UCSD-AML1 (cell line): ENCODE measurements around the gene TTLL13.
"Not testable (repeated sequence)": the region's sequence is repeated elsewhere in the genome, so short reads cannot be mapped to it uniquely, and the experiment has no call there.

ENCODE experiments used
- DNase-seq: peaks from one replicate; lab custom pipeline; 2025; ENCODE audit not compliant: unreplicated experiment; lab: John Stamatoyannopoulos, UW

TTLL13 gene

DNA sequence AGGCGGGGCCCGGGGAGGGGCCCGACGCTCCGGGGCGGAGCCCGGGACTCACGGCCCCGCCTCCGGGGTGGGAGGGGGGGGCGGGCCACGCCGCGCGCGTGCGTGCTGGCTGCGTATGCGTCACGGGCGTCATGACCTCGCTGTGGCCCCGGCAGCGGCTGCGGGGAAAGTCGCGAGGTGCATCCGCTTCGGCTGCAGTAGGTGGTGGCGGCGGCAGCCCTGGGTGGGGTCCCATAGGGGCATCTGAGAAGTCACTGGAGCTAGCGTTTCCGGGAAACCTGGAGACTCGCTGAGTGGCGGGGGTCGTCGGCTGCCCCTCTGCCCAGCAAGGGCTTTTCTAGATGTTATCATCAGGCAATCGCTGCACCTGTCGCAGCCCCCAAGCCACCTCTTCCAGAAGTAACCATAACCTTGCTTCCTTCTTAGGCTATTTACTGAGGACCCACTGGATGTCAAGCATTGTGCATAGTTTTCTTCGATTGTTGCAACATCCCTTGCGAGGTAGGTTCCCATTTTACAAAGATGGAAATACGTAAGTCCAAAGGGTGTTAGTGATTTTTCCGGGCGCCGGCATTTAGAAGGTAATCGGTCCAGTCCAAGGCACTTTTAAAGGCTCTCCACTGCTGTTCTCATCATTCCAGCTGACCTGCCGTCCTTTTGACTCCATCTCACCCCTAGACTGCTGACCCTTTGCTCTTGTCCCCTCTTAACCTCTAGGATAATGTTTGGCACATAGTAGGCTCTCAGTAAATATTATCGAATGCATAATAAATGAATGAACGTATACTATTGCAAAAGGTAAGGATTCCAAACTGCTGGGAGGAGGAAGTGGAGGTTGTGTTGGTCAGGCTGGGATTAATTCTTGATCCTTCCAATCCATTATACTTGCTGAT lies 15.0 kb upstream of the TTLL13 start, which contains the start of gene GDPGP1:
GDPGP1 (plus strand) TSS at position 114 of the 893 bp plus-strand sequence. CDS start 6,700 bp downstream, outside the sequence.
- no peak for DNase-seq

DNA sequence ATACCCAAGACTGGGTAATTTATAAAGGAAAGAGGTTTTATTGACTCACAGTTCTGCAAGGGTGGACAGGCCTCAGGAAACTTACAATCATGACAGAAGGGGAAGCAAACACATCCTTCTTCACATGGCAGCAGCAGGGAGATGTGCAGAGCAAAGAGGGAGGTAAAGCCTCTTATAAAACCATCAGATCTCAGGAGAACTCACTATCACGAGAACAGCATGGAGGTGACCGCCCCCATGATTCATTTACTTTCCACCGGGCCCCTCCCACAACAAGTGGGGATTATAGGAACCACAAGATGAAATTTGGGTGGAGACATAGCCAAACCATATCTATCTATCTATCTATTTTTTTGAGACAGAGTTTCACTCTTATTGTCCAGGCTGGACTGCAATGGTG lies 10.0 kb upstream of the TTLL13 start:
- no peak for DNase-seq

DNA sequence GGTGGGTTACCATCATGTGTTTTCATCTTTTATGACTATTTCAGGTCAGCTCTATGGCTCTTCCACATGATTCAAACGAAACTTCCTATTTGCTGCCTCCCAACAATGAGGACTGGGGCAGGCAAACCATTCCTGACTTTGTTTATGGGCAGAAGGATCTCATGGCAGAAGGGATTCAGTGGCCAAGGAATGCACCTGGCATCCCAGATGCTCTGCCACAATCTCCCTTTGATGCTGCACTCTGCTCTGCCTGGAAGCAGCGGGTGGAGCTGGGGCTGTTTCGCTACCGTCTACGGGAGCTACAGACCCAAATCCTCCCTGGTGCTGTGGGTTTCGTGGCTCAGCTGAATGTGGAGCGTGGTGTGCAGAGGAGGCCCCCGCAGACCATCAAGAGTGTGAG lies 8.5 kb upstream of the TTLL13 start:
- DNase-seq, result no peak

DNA sequence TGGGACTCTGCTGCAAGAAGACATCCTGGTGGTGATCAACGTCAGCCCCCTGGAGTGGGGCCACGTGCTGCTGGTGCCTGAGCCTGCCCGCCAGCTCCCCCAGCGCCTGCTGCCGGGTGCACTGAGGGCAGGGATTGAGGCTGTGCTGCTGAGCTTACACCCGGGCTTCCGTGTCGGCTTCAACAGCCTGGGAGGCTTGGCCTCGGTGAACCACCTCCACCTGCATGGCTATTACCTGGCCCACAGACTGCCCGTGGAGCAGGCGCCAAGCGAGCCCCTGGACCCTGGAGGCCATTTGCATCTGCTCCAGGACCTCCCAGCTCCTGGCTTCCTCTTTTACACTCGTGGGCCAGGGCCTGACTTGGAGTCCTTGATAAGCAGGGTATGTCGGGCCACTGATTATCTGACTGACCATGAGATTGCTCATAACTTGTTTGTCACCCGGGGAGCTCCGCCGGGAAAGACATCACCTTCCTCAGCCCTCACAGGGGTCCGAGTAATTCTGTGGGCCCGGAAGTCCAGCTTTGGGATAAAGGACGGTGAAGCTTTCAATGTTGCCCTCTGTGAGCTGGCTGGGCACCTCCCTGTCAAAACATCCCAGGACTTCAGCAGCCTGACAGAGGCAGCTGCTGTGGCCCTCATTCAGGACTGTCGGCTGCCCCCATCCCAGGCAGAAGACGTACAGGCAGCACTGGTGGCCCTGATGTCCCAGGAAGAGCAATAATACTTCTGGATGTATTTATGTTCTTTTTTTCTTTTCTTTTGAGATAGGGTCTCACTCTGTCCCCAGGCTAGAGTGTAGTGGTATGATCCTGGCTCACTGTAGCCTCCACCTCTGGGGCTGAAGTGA lies 7.8 kb upstream of the TTLL13 start:
- DNase-seq, result no peak

DNA sequence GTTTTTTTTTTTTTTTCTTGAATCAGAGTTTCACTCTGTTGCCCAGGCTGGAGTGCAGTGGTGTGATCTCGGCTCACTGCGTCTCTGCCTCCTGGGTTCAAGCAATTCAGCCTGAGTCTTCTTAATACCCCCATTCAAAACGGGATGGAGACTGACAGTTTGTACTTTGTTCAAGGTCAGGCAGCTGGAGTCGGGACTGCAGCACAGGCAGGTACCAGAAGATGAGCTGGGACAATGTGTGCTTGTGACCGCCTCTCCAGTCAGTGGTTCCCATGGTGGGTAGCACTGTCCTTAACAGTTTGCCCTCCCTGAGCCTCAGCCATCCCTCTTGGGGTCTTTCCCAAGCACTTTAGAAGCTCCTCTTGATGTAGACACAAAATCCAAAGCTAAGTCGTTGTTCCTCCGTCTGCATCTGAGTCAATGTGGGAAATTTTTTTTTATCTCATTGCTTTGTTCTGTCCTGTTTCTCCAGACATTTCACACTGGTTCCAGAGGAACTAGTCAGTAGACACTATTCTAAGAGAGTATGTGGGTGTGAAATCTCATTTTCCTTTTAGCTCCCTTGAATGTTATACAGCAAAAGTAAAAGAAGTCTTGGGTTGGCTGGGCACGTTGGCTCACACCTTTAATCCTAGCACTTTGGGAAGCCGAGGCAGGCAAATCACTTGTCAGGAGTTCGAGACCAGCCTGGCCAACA lies 5.3 kb upstream of the TTLL13 start:
- DNase-seq, result no peak

DNA sequence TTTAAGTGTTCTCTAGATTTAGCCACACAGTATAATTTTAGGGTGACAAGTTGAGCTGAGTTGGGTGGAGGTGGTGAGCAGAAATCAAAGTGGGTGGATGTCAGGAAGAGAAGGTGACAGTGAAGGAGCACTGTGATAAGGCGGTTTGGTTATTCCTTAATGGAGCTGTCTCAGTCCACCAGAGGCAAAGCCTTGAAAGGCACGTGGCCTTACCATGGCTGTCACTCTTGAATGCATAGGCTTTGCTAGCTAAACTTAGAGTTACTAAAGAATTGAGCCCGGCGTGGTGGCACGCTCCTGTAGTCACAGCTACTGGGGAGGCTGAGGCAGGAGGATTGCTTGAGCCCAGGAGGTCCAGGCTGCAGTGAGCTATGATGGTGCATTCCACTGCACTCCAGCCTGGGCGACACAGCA lies 560 bp upstream of the TTLL13 start:
- no peak for DNase-seq

DNA sequence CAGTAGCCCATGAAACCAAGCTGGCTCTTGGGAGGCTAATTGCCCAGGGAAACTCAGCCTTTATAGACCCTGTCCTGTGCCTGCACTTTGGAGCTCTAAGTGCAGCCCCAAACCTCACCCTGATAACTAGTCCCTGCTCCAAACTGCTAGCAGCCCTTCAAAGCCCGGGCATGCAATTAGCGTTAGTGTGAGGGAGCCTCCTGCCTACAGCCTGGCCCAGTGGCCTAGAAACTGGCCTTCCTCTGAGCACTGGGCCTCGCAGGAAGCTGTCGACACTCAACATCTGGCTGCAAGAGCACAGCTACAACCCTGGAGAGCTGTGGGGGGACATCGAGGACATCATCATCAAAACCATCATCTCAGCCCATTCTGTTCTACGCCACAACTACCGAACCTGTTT lies 8.4 kb downstream of the TTLL13 start:
- no peak for DNase-seq

DNA sequence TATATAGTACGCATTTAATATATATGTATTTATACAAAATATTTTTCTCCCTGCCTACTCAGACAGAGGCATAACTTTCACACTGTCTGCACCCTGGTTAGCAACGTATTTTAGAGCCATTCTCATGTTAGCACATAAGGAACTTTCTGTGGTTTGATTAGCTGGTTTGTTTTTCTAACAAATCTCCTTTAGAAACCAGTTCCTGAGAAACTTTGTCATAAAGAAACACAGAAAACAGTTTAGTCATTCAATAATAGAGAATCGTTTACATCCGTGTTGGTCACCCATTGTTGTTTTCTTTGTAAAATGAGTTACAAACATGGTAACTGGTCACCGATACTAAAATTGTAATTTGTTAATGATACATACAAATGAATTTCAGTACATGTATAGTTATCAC lies 10.2 kb downstream of the TTLL13 start:
- DNase-seq, result no peak

DNA sequence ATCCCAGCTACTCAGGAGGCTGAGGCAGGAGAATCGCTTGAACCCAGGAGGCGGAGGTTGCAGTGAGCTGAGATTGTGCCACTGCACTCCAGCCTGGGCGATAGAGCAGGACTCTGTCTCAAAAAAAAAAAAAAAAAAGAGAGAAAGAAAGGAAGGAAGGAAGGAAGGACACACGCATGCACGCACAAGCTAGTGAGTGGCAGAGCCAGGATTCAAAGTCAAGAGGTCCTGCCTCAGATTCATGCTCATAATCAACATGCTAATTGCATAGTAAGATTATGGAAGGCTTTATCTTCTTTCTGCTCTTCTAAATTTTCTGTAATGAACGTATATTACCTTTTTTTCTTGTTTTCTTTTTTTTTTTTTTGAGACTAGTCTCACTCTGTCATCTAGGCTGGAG lies 11.4 kb downstream of the TTLL13 start:
- DNase-seq, result not testable (repeated sequence)

DNA sequence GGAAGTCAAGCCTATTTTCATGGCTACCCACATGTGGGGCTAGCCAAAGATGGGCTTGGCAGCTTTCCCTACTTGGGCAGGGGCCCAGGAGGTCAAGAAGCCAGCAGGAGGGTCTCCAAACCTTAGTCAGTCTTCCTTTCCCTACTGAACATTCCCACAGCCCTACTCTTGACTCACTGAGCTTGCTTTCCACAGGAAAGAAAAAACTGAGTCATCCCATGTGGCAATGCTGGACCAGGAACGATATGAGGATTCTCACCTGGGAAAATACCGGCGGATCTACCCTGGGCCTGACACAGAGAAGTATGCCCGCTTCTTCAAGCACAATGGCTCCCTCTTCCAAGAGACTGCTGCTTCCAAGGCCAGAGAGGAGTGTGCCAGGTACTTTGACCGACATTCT lies 12.5 kb downstream of the TTLL13 start:
- DNase-seq, result no peak

DNA sequence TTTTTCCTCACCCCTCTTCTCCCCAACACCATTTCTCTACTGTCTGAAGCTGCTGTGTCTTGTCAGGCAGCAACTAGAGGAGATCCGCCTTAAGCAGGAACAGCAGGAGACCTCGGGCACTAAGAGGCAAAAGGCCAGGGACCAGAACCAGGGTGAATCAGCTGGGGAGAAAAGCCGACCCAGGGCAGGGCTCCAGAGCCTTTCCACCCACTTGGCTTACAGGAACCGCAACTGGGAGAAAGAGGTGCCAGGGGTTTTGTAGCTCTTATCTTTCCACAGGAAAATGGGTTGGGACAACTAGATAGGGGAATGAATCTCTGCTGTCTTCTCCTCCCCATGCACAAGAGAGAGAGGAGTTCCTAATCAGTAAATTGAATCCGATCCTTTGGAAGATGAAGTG lies 13.1 kb downstream of the TTLL13 start:
- no peak for DNase-seq

DNA sequence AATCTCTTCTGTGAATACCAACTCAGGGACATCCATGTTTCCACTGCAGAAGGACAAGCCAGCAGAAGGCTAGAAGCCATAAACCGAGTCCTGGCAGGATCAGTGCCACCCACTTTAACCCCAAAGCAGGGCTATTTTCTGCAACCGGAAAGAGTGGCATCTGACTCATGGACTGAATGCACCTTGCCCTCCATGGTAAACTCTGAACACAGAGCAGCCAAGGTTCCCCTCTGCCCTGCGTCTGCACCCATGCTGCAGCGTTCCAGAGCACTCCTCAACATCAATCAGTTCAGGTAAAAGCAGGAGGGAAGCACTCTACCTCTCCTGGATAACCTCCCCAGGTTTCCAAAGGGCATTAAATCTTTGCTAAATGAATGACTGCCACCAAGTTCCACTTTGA lies 15.3 kb downstream of the TTLL13 start:
- peak; percentile 22 for DNase-seq

DNA sequence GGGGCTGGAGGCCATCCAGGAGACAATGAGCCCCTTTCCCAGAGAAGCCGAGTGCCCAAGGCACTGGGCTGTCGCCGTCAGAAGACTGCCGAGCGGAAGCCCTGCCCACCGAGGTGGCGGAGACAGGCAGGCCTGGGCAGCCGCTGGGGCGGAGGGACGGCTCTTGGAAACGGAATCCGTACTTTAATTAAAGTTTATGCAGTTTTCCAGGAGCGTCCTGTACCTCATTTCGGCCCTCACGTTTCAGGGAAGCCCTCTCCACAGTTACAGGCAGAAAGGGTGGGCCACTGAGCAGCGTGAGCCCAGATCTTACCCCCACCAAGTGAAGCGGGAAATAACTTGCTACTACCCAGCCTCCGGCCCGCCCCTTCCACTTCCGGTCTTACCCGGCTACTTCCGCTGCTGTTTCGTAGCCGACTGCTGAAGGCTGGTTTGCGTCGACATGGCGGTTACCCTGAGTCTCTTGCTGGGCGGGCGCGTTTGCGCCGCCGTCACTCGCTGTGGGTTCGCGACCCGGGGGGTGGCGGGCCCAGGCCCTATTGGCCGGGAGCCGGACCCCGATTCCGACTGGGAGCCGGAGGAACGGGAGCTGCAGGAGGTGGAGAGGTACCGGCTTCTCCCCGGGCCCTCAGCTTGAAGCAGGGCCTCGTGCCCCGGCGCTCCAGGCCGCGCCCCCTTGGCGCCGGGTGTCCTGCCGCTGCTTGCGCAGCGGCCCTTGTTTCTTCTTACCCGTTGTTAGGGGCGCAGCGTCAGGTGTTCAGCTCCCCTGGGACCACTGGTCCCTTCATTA lies 16.1 kb downstream of the TTLL13 start, which contains the start of gene NGRN:
NGRN (plus strand) TSS at position 402 of the 790 bp plus-strand sequence; CDS start at position 443, 41 bp downstream.
- DNase-seq, result peak; percentile 91

DNA sequence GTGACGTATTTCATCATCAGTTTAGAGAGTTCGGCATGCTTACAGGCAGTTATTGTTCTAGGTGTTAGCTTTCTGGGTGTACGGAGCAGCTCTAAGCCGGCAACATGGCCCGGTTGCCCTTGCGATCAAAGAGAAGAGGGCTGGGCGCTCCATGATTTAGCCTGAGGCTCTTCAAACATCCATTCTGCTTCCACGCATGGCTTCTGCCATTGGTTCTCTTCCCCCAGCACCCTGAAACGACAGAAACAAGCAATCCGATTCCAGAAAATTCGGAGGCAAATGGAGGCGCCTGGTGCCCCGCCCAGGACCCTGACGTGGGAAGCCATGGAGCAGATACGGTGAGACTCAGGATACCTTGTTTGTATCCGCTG lies 16.7 kb downstream of the TTLL13 start:
- DNase-seq, result peak; percentile 57

DNA sequence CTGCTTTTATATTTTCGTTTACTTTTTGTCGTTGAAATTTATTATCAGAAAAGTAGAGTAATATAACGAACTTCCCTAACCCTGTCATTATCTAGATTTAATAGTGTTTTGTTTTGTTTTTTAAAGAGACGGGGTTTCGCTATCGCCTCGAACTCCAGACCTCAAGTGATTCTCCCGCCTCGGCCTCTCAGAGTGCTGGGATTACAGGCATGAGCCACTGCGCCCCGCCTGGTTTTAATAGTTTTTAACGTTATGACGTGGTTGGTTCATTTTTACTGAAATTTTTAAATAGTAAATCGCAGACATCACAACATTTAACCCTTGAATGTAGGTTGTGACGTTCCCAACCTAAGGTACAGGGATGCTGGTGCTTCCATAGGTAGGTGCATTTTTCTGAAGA lies 17.1 kb downstream of the TTLL13 start:
- no peak for DNase-seq

DNA sequence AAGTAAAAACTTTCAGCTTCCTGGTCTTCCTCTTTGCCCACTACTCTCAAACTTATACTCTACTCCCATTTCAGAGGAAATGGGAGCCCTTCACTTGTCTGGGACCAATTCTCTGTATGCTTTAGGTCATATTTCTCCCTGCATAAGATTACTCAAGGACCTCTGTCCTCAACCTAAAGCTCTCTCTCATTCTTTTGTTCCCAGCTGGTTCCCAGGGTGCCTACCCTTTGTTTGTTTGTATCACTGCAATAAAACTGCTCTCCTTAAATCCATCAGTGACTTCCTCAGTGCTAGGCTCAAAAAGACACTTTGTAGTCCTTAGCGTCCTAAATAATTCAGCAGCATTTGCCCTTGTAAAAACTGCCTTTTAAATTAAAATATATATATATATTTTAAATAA lies 19.1 kb downstream of the TTLL13 start:
- DNase-seq, result no peak

DNA sequence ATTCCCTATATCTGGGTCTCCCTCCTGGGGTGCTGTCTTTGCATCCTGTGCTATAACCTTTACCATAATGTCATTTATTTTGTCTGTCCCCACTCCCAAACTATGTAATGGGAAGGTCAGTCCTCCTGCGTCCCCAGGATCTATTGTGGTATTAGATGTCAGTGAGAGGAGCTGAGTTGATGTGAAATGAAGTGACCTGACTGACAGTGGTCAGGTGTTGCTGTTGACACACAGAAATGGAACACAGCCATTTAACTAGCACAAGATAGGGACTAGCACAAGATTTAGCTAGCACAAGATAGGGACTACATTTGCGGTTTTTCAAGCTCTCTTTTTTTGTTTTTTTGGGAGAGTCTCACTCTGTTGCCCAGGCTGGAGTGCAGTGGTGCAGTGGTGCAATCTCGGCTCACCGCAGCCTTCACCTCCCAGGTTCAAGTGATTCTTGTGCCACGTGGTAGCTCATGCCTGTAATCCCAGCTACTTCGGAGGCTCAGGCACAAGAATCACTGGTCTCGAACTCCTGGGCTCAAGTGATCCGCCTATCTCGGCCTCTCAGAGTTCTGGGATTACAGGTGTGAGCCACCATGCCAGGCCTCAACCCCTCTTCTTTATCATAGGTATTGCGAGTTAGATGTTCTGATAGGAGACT lies 21.3 kb downstream of the TTLL13 start:
- DNase-seq, result no peak

DNA sequence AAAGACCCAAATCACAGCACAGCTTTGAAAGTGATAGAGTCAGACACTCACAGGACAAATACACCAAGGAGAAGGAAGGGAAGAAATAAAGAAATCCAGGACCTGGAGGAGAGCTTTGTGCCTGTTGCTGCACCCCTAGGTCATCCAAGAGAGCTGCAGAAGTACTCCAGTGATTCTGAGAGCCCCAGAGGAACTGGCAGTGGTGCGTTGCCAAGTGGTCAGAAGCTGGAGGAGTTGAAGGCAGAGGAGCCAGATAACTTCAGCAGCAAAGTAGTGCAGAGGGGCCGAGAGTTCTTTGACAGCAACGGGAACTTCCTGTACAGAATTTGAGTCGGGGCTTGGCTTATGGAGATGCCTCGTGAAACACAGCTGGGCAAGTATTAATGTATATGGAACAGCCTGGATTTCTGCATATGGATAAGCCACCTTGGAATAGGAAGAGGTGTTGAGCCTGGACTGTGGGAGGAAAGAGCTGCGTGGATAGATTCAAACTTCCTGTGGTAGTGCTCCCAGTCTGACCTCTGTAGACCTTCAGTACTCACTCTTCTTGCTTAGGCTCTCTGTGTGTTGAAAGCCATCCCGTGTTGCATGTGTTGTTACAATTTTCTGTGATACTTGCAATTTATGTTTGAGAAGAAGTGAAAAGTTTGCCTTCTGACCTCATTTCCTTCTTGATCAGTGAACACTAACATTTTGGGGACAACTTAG lies 22.3 kb downstream of the TTLL13 start:
- DNase-seq, result no peak

DNA sequence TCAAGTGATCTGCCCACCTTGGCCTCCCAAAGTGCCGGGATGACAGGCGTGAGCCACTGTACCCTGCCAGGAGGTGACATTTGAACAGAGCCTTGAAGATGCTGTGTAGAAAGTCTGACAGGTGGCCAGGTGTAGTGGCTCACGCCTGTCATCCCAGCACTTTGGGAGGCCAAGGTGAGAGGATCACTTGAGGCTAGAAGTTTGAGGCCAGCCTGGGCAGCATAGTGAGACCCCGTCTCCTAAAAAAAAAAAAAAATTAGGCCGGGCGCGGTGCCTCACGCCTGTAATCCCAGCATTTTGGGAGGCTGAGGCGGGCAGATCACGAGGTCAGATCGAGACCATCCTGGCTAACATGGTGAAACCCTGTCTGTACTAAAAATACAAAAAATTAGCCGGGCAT lies 29.1 kb downstream of the TTLL13 start:
- DNase-seq, result not testable (repeated sequence)
